GM19025 (cell line): ENCODE results near the gene HDGFL2.

ENCODE experiments used
- ATAC-seq: cut with Tn5 transposase; IDR thresholded peaks from one replicate; pipeline ENCODE4 v1.9.1; 2021; ENCODE audit warnings: mild to moderate bottlenecking, low read depth, moderate library complexity; ENCODE audit not compliant: unreplicated experiment

HDGFL2 gene

GRCh38 chr19:4444765-4445741 lies 27.0 kb upstream of the HDGFL2 start:
- no peak for ATAC-seq

GRCh38 chr19:4445963-4446703 lies 26.0 kb upstream of the HDGFL2 start:
- no peak for ATAC-seq

GRCh38 chr19:4446704-4447200 lies 25.3 kb upstream of the HDGFL2 start:
- no peak for ATAC-seq

- no peak for ATAC-seq
These were observed 24.6 kb upstream of the HDGFL2 start for GRCh38 chr19:4447327-4448146.

GRCh38 chr19:4448147-4448985 lies 23.7 kb upstream of the HDGFL2 start:
- no peak for ATAC-seq

- ATAC-seq, result no peak
These were observed 23.0 kb upstream of the HDGFL2 start for GRCh38 chr19:4449022-4449638.

- no peak for ATAC-seq
These were observed 22.5 kb upstream of the HDGFL2 start for GRCh38 chr19:4449639-4450028.

GRCh38 chr19:4452230-4452990 lies 19.7 kb upstream of the HDGFL2 start:
- no peak for ATAC-seq

GRCh38 chr19:4453232-4454179 lies 18.6 kb upstream of the HDGFL2 start:
- no peak for ATAC-seq

GRCh38 chr19:4454747-4455718 lies 17.1 kb upstream of the HDGFL2 start:
- no peak for ATAC-seq

- ATAC-seq, result no peak
These were observed 16.2 kb upstream of the HDGFL2 start for GRCh38 chr19:4455719-4456475.

GRCh38 chr19:4456476-4456842 lies 15.6 kb upstream of the HDGFL2 start:
- ATAC-seq, result no peak

- ATAC-seq, result no peak
These were observed 15.0 kb upstream of the HDGFL2 start for GRCh38 chr19:4456843-4457653.

- no peak for ATAC-seq
These were observed 14.3 kb upstream of the HDGFL2 start, which contains the start of gene UBXN6 for GRCh38 chr19:4457654-4458395. TSS of gene UBXN6 (minus strand) at chr19:4457794. CDS start at chr19:4457697, 97 bp downstream.
